ENCODE measurements around the gene DMPK. TPM values are rescaled to one million over a fixed set of nuclear protein-coding genes. Genes with fewer than 3 reads are reported as not detected.

DMPK gene
- total RNA-seq, 1 donor from 2014 or later, result 40.2 TPM

DNA sequence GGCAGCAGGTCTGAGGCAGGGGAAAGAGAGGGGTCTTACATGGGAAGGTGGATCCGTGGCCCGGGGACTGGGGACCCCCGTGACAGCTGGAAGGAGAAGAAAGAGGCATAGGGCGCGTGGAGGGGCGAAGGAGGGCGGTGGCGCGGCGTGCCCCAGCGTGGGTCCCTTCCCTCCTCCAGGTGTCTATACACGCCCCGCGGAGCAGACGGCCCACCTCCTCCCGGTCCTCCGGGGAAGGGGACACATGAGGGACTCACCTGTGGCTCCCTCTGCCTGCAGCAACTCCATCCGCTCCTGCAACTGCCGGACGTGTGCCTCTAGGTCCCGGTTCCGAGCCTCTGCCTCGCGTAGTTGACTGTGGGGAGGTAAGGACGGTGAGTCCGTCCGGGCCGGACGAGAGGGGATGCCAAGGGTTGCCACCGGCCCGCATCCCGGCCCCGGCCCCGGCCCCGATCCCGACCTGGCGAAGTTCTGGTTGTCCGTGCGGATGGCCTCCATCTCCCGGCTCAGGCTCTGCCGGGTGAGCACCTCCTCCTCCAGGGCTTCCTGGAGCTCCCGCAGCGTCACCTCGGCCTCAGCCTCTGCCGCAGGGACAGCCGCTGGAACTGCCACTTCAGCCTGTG lies 10.9 kb downstream of the DMPK start:
- DNase-seq (ENCODE audit: extremely low read depth, low read depth, low spot score), result no peak

DNA sequence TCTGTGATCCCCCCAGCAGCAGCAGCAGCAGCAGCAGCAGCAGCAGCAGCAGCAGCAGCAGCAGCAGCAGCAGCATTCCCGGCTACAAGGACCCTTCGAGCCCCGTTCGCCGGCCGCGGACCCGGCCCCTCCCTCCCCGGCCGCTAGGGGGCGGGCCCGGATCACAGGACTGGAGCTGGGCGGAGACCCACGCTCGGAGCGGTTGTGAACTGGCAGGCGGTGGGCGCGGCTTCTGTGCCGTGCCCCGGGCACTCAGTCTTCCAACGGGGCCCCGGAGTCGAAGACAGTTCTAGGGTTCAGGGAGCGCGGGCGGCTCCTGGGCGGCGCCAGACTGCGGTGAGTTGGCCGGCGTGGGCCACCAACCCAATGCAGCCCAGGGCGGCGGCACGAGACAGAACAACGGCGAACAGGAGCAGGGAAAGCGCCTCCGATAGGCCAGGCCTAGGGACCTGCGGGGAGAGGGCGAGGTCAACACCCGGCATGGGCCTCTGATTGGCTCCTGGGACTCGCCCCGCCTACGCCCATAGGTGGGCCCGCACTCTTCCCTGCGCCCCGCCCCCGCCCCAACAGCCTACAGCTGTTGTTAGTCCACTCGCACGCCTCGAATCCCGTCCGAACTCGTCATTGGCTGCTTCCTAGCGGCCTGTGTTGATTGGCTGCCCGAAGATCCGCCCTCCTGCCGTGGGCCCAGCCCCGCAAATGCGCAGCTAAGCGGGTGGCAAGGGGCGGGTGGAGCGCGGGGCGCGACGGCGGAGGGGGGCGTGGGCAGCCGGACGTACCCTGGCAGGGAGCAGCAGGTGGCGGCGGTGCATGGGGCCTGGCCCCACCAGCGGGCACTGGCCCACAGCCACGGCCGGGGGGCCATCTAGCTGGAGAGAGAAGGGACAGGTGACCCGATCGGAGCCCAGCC lies 11.8 kb downstream of the DMPK start:
- DNase-seq (ENCODE audit: extremely low read depth, low read depth, low spot score), result peak; percentile 82

DNA sequence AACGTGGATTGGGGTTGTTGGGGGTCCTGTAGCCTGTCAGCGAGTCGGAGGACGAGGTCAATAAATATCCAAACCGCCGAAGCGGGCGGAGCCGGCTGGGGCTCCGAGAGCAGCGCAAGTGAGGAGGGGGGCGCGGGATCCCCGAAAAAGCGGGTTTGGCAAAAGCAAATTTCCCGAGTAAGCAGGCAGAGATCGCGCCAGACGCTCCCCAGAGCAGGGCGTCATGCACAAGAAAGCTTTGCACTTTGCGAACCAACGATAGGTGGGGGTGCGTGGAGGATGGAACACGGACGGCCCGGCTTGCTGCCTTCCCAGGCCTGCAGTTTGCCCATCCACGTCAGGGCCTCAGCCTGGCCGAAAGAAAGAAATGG lies 12.5 kb downstream of the DMPK start:
- no peak for DNase-seq (ENCODE audit: extremely low read depth, low read depth, low spot score)

- DNase-seq (ENCODE audit: extremely low read depth, low read depth, low spot score), result no peak
These were observed 13.1 kb downstream of the DMPK start, which contains the start of gene SIX5 for GRCh38 chr19:45768984-45769782. TSS of gene SIX5 (minus strand) at chr19:45769252. CDS start at chr19:45768844, 408 bp downstream.

- DNase-seq (ENCODE audit: extremely low read depth, low read depth, low spot score), result no peak
These were observed 13.7 kb downstream of the DMPK start for GRCh38 chr19:45768655-45768983.

DNA sequence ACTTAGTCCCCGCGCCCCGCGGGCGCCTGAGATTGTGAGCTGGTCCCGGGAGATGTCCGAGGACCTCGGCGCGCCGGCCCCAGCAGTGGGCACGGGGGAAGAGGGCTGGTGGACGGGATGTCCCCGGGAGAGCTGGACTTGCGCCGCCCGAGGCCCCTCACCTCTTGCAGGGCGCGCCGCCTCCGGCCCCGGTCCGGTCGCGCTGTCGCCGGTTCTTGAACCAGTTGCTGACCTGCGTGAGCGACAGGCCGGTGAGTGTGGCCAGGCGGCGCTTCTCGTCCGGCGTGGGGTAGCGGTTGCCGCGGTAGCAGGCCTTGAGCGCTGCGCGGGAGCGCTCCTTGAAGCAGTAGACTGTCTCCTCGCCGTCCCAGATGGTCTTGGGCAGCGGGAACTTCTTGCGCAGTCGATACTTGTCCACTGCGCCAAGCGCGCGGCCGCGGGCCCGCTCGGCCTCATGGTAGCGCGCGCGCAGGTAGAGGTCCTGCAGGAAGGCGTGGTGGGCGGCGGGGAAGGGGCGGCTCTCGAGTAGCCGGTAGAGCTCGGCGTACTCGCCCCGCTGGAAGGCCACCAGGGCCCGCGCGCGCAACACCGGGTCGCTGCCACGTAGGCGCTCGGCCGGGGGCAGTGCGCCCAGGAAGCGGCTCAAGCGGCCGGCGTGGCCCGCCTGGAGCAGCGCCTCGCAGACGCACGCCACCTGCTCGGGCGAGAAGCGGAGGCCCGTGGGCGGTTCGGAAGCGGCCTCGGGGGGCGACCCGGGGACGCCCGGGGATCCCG lies 14.2 kb downstream of the DMPK start:
- DNase-seq (ENCODE audit: extremely low read depth, low read depth, low spot score), result no peak

- DNase-seq (ENCODE audit: extremely low read depth, low read depth, low spot score), result no peak
These were observed 14.8 kb downstream of the DMPK start for GRCh38 chr19:45767410-45767880.

DNA sequence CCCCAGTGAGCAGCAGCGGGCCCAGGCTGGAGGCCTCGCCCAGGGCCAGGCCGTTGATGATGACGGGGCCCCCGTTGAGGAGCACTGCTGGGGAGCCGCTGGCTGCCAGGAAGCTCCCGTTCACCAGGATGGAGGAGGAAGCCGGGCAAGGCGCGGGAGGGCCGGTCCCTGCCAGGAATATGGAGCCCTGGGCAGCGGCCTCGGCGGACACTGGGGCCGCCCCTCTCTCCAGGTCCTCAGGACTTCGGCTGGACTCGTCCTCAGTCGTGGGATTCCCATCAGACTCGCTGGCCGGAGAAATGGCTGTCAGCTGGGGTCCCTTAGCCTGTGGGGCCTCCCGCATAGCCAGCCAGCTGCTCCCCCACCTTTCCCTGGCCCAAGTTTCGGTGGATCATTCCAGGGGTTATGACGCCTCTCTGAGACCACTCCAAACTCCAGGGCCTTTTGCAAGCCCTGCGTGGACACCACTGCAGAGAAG lies 15.4 kb downstream of the DMPK start:
- DNase-seq (ENCODE audit: extremely low read depth, low read depth, low spot score), result no peak

DNA sequence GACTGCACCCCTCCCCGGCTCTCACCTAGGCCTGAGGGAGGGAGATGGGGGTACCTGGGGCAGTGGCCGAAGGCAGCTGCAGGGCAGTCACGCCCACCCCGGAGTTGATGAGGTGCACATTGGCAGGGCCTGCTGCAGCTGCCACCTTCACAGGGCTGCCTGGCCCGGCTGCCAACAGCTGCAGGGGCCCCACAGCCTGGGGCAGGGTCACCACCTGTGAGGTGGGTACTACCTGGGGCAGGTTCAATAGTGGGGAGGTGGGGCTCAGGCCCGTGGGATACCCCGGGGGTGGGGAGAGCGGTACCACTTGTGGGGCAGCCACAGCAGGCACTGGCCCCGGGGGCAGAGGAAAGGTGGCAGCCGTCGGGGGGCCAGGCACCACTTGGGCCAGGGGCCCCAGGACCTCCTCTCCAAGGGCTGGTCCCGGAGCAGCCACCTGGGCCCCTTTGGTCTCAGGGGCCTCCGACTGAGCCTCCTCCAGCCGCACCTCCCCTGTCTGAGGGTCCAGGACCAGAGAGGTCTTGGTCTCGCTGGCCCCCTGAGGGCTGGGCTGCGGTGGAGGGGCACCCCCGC lies 15.9 kb downstream of the DMPK start:
- DNase-seq (ENCODE audit: extremely low read depth, low read depth, low spot score), result no peak

GRCh38 chr19:45765702-45766295 lies 16.5 kb downstream of the DMPK start:
- no peak for DNase-seq (ENCODE audit: extremely low read depth, low read depth, low spot score)

DNA sequence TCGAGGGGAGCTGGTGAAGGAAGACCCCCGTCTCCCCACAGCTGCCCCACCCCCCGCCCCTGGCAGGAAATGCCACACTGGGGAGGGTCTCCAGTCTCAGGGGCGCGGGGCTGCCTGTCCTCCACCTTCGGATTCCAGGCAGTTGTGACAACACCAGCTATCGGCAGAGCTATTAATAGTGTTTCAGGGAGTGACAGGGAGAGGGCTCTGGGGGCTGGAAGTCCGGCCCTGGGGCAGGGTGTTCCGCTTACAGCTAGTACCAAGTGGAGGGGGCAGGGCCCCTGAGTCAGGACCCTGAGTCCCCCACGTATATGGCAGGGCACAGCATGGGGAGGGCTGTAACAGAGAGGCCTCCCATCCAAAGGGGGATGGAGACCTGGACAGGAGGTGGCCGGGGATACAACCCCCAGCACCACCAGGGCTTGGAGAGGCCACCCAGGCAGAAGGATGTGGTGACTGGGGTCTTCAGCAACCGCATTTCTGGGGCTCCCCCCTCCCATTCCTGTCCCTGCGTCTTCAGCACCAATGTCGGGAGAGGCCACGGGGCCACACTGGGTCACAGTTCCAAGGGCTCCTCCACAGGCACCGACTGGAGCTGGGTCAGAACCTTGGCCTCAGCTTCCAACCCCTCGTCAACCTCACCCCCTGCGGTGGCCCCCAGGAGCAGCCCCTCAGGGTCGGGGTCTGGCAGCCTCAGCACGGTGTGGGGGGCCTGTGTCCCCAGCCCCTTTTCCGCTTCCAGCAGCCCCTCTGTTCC lies 17.2 kb downstream of the DMPK start:
- no peak for DNase-seq (ENCODE audit: extremely low read depth, low read depth, low spot score)

DNA sequence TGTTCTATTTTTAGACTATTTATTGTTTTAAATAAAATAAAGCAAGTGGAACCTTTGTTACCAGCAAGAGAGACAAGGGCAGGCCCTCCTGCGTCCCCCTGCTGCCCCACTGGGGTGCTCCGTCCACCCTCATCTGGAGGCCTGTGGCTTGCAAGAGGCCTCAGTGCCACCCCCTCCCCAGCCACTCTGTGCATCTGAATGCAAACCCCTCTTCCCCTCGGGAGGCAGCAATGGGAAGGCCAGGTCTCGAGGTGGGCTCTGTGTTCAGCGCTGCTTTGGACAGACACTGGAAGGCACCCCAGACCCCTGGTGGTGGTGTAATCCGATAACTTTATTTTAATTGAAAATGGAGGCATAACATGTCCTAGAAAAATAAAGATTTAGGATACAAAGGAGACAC lies 17.8 kb downstream of the DMPK start:
- DNase-seq (ENCODE audit: extremely low read depth, low read depth, low spot score), result no peak

DNA sequence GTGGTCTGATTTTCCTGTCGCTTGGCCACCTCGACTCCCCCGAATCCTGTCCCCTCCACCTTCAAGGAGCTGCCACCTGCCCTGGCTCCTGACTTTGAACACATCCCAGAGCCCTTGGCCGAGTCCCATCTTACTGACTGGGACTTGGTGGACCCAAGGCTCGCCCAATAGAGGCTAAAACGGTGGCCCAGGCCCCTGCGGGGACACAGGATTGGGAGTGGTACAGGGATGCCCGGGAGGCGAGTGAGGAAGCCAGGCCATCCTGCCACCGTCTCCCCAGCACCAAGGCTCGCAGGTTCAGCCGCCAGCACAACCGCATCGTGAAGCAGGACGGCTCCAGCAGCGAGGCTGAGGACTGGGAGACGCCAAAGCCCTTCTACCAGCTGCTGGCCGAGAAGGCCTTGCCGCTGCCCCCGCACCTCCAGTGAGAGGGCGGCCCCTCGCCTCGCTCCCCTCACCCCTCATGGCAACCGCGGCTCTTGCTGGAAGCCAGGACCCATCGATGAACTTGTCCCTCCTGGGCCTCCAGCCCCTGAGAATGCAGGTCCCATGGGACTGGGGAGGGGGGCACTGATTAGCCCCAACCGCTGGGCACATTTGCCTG lies 18.5 kb downstream of the DMPK start:
- DNase-seq (ENCODE audit: extremely low read depth, low read depth, low spot score), result no peak

DNA sequence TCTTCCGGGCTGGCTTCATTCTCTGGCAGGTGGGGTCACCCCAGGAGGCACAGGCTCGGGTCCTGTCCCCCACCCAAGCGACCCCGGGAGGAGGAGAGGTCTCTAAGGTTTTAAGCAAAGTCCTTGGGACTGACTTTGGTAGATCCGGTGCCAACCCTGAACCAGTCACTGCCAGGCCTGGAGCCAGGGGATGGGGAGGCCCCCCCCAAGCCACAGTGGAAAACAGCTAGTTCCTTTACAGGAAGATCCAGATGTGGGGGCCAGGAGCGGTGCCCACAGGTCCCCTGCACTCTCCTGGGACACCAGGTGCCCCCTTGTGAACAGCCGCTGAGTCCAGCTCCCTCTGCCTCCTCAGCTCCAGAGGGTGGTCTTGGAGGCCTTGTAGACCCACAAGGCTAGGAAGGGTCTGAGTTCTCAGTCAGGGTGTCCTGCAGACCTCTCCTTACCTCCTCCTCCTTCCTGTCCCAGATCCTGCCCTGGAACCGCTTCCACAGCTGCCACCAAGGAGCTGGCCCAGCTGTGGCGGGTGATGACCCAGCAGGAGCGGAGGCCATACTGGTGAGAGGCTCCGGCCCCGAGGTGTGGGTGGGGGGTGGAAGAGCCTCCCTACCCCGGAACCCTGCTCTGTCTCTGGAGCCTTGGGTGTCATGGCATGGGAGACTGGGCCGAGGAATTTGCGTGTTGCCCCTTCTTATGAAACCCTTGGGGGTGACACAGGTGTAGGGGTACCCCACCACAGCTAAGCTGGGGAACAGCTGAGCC lies 19.2 kb downstream of the DMPK start:
- DNase-seq (ENCODE audit: extremely low read depth, low read depth, low spot score), result no peak

DNA sequence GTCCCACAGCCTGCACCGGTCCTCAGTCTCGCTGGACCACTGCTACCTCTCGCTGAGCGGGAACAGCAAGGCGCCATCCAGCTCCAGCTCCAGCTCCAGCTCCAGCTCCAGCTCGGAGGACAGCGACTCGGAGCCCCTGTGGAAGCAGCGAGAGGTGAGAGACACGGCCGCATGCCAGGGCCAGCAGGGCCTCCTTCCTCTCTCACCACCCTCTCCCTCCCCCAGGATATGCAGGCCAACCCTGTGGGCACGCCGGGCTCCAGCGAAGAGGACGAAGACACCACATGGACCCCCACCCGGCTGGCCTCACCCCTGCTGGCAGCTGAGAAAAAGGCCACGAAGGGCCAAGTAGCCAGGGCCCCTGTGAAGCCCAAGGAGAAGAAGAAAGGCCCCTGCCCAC lies 20.6 kb downstream of the DMPK start:
- no peak for DNase-seq (ENCODE audit: extremely low read depth, low read depth, low spot score)

DNA sequence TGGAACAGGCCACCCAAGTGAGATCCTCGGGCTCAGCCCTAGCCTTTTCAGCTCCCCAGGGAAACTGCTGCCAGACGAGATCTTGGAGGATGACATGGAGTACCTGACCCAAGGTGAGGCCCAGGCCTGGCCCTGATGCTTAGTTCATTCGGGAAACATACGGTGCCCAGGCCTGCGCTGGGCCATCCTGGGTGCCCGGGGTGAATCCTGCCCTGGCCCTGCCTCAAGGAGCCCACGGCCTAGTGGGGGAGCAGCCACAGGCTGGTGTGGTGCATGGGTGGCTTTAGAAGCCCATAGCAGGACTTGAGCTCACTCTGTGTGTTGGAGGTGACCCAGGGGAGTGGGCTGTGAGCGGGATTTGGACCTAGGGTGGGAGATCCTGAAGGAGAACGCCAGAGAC lies 23.4 kb downstream of the DMPK start:
- no peak for DNase-seq (ENCODE audit: extremely low read depth, low read depth, low spot score)

- DNase-seq (ENCODE audit: extremely low read depth, low read depth, low spot score), result no peak
These were observed 24.6 kb downstream of the DMPK start for GRCh38 chr19:45757695-45758094.

GRCh38 chr19:45754323-45754722 lies 28.0 kb downstream of the DMPK start:
- no peak for DNase-seq (ENCODE audit: extremely low read depth, low read depth, low spot score)
